ELF-1 (cell line): ENCODE results near the gene NLK.
"Not testable (repeated sequence)": the region's sequence is repeated elsewhere in the genome, so short reads cannot be mapped to it uniquely, and the experiment has no call there.

Experiments used
- DNase-seq: peaks from one replicate; pipeline ENCODE4 v3.0.0-alpha.2; 2016; ENCODE audit warnings: low read depth, low spot score

Gene NLK

DNA sequence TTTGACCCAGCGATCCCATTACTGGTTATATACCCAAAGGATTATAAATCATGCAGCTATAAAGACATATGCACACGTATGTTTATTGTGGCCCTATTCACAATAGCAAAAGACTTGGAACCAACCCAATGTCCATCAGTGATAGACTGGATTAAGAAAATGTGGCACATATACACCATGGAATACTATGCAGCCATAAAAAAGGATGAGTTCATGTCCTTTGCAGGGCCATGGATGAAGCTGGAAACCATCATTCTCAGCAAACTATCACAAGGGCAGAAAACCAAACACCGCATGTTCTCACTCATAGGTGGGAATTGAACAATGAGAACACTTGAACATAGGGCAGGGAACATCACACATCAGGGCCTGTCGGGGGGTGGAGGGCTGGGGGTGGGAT lies 112.9 kb downstream of the NLK start:
- not testable (repeated sequence) for DNase-seq

DNA sequence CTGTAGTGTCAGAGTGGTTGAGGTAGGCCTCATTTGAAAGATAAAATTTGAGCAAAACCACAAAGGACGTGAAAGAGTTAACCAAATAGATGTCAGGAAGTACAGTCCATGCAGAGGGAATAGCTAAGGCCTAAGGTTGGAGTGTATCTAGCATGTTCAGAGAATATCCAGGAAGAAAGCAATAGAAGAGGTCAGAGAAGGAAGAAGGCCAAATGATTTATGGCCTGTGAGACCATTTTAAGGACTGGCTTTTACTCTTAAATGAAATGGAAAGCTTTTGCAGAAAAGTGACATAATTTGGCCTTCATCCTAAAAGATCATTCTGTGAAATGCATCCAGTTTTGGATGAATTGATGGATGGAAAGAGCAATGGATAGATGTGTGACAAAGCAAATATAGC lies 116.5 kb downstream of the NLK start:
- DNase-seq, result no peak

DNA sequence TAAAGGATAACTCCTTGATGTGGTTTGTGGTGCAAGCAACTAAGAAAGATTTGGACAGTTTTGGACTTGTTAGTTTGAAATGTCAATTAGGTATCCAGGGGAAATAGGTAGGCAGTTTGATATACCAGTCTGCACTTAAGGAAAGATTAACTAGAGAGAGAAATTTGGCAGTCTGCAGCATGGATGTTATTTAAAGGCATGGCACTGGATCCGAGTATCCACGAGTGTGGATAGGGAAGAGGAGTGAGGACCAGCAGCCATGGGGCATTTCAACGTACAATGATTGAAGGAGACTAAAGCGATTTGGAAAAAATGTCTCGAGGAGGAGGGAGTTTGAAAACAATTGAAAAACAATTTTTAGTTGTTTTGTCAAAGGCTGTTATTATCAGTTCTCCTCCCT lies 117.4 kb downstream of the NLK start:
- DNase-seq, result no peak

DNA sequence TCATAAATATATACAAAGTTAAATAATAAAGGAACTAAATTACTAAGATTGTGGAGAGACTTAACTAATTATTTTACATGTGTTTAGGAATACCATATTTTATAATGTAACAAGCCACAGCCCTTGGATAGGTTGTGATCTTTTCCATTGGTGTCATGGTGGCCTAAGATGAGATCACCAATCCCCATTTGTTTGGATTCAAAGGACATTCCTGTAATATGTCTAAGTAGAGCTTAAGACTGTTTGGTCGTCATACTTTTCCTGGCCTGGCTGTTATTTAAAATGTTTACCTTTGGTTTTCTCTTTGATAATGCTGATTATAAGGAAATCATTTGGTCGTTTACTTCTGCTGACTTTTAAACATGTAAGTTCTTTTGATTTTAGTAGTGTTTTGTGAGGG lies 118.1 kb downstream of the NLK start:
- no peak for DNase-seq

DNA sequence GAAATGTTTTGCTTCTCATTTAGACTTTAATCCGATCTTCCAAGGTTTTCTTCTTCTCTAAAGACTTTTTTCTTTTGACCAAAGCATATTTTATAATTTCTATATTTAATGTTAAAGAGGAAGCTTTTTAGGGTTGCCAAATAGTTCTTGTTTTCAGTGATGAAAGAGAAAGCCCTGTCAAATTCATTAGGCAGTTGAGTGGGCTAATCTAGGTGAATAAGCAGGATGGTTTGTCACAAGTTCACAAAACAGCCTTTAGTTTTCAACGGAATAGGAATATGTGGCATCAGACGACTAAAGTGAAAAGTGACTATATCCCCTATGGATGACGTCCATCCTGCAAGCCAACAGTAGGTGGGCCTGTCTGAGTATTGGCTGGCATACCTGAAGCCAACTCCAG lies 118.8 kb downstream of the NLK start:
- no peak for DNase-seq

DNA sequence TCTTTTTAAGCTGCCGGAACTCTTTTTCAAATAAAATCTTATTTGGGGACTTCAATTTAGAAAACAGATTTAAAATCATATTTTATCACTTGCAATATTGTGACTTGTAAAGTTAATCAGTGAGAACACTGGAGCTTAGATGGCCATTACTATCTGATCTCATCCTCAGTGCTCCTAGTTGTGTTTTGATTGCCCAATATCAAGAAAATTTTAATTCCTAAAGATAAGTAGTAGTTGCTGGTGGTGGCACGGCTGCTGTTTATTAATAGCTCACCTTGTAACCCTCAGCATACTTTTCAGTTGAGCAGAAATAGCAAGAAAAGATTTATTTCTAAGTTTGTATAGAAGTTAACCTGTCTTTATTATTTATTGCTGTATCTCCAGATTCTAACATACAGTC lies 124.0 kb downstream of the NLK start:
- no peak for DNase-seq

DNA sequence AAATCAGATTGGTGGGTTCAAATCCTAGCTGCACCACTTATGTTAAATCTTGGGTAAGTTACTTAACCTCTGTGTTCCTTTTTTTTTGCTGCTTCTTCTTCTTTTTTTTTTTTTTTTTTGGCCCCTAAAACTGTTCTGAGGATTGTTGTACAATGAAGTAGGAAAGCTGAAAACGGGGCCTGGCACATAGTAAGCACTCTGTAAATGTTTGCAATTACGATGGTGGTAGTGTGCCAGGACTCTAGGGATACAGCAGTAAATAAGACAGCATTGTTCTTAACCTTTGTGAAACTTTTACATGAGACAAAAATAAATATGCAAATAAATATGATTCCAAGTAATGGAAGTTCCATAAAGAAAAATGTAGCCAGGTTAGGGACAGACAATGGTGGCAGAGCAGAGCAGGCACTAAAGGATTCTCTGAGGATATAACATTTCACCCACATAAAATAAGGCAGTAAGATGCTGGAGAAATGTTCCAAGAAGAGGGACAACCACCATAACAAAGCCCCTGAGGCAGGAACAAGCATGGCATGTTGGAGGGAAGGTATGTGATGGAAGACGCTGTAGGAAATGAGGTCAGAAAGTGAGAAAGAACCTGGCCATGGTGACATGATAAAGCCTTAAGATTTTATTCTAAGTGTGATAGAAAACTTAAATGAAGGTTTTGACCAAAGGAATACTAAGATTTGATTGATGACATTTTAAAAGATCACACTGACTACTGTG lies 127.3 kb downstream of the NLK start:
- DNase-seq, result no peak

DNA sequence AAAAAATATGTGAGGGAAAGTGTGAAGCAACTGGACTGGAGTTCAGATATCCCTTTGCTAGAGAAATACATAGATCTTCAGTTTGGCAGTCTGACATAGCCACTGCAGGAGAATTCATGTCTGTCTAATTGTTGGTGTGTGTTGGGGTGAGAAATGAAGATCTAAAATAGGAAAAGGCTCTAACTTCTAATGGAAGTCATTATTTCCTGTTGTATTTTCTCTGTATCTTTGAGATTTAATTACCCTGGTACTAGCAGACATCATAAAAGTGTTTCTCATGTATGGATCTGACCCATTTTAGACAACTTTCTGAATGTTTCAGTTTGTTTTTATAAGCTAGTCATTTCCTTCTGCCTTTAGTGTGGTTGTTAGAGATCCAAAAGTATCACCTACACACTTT lies 128.3 kb downstream of the NLK start:
- no peak for DNase-seq

DNA sequence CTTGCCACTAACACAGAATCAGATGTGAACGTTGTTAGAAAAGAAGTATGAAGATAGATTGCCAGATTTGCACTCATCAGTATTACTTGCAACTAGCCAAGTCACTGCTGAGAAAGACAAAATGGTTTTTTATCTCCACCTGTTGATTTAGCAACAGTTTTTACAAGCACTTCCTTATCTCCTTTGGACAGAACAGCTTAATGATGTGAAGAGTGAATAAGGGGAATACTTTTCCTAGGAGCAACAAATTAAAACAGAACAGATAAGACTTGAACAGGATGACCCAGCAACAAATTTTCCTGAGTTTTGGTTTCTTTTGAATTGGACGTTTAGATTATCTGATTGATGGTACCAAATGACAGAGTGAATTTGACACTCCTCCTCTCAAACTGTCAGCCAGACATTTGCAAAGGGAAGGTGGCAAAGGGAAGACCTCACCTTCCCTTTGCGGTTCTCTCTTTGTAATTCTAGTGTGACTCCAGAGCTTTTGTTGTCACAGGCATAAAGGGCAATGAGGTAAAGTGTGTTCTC lies 130.6 kb downstream of the NLK start:
- DNase-seq, result peak; percentile 24

DNA sequence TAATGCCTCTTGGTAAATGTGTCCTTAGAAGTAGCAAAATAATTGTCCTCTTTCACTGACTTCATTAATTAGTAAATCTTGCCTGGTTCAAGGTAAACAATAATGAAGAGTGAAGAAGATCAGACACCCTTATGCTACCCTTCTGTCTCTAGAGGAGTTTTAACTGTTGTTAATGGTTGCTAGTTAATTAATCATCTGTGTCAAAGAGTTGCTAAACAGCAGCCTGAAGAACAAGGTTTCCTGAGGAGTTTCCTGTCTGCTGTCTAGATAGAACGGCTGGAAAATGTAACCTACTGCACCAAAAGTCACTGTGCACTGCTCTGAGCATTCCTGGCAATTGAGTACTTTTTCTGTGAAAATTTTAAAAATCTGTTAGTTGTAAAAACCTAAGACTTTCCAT lies 131.3 kb downstream of the NLK start:
- DNase-seq, result no peak

DNA sequence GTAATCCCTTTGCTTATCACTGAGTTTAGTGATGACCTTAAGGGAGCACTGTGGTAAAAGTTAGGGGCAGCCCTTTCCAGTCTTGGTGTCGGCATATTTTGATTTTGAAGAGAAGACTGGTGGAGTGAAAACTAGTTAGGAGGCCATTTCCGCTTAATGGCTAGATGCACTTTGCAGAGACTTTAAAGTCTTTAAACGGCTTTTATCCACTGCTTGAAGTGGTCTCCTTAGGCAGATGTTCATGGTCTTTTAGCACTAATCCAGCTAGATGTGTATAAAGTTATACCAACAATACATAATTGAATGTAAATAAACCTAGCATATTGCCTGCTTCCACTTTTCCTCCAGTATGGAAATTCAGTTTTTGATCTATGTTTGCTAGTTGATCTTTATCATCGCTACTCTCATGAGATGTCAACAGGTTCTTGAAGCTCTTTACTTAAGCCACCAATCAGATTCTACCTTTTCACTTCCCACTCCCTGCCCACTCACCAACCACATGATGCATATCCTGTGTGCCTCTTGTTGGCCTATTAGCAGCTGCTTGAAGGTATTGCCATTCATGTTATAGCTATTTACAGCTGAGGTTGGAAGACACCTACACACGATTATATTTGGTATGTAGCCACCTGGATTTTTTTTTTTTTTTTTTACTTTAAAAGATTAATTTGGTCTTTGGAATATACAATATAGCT lies 132.0 kb downstream of the NLK start:
- no peak for DNase-seq

DNA sequence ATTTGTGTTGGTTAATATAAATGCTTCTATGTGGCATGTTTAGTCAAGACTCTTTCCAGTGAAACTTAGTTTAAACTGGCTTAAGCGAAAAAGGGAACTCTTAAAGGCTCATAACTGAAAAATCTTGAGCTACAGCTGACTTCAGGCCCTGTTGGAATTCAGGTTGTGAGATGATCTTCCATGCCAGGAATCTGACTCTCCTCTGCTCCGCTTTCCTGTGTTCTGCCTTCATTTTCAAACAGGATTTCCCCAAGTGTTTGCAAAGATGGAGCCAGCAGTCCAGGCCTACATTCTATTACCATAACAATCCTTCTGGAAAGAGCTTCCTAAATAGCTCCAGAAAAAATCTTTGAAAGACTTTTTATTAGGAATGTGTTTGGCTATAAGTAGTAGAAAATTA lies 134.9 kb downstream of the NLK start:
- no peak for DNase-seq

DNA sequence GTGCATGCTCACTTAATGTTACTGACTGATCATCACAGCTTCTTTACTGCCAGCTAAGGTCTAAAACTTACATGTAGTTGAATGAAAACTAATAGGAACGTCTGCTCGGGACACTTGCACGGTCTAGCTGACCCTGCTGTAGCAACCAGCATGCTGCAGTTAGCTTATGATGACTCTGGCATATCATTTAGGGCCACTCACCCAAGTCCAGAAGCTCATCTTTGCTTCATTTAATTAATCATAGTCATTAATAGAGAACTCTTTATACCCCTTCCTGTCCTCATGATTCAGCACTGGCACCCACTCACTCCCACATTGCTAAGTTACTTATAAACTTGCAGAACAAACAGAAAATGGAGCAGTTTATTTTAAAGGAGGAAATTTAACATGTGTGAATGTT lies 136.3 kb downstream of the NLK start:
- no peak for DNase-seq

DNA sequence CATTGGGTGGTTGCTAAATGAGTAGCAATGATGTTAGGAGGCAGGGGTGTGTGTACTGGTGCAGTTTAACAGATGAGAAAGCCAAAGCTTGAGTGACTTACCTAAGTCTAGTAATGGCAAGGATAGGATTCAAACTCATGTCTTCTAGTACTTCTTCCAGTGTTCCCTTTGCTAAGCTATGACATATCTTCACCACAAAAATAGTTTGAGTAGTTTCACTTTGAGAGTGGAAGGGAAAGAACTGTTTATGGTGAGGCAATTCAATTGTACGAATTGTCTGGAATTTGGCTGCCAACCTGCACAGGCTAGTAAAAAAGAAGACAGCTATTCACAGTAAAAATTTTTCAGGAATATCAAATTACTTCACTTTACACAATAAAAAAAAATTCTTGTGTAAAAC lies 138.0 kb downstream of the NLK start:
- no peak for DNase-seq

DNA sequence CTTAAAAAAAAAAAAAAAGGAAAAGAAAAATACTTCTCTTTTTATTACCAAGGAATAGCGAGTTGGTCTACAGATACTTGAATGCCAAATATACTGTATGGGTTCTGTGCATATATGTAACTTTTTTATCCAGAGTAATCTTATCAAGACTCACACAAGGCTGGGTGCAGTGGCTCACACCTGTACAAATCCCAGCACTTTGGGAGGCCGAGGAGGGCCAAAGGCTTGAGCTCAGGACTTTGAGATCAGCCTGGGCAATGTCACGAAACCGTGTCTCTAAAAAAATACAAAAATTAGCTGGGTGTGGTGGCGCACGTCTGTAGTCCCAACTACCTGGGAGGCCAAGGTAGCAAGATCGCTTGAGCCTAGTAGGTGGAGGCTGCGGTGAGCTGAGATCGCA lies 139.1 kb downstream of the NLK start:
- no peak for DNase-seq

DNA sequence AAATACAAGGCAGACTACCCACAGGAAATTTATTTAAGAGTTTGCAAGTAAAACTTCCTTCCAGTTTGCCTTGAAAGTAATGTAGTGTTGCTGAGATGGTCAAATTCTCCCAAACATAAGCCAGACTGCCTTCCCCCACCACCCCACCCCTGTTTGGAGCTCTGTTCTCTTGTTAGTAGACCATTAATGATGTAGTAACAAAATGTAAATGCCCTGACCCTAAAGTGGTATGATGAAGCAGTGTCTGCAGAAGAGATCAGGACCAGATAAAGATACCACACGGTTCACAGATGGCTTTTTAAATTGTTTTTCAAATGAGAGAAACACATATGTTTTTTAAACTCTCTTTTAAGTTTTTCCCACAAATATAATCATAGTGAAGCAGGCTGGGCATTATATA lies 140.1 kb downstream of the NLK start:
- no peak for DNase-seq

DNA sequence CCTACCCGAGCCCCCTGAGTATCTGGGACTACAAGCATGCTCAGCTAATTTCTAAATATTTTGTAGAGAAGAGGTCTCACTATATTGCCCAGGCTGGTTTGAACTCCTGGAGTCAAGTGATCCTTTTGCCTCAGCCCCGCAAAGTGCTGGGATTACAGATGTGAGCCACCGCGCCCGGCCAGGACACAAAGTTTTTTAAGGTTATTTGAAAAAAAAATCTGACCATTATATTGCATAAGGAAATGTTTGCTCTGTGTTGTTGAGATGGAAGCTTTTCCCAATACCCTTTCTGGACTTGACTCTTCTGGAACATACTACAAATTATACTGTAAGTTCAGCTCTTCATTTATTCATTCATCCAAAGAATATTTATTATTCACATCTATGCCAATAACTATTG lies 143.2 kb downstream of the NLK start:
- no peak for DNase-seq

DNA sequence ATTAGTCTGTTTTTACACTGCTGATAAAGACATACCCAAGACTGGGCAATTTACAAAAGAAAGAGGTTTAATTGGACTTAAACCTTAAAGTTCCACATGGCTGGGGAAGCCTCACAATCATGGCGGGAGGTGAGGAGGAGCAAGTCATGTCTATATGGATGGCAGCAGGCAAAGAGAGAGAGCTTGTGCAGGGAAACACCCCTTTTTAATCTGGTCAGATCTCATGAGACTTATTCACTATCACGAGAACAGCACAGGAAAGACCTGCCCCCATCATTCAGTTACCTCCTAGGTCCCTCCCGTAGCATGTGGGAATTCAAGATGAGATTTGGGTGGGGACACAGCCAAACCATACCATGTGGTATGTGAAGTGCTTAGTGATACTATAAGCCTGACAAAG lies 144.0 kb downstream of the NLK start:
- DNase-seq, result not testable (repeated sequence)

DNA sequence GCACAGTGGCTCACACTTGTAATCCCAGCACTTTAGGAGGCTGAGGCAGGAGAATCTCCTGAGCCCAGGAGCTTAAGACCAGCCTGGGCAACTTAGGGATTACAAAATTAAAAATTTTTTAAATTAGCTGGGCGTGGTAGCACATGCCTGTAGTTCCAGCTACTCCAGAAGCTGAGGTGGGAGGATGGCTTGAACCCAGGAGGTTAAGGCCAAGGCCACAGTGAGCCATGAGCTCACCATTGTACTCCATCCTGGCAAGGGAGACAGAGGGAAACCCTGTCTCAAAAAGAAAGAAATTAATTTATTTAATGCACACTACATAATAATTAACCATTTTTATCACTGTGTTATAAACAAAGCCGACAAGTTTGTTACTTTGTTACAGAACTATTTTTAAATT lies 145.5 kb downstream of the NLK start:
- no peak for DNase-seq

DNA sequence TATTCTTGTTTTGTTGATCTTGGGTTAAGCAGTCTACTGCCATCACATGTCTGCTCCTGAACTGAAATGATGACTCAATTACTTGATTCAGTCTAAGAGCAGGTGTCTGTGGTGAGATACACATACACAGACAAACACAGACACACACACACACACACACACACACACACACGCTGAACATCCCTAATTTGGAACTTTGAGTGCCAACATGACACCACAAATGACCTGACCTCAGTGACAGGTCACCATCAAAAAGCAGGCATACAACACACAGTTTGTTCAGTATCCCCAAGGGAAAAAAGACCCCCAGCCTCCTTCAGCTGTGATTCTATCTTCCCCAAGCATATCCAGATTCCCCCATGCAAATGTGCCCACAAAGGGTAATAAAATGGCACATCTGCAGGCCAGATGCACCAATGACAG lies 146.4 kb downstream of the NLK start:
- no peak for DNase-seq

DNA sequence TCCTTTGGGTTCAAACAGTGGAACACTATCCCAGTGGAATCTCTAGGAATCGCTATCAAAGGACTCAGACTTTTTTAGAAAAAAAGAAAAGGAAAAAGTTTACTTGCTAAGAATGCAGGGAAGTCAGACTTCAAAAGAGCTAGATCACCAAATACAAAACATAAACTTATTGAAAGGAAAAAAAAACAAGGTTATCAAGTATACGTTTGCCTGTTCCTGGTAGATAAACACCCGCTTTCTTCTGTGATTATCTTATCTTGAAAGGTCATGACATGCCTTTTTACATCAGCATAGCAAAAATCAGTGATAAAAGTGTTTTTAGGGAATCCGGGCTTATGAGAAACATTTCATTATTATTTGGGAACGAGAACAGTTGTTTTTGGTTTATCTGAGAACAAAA lies 147.2 kb downstream of the NLK start:
- DNase-seq, result no peak

DNA sequence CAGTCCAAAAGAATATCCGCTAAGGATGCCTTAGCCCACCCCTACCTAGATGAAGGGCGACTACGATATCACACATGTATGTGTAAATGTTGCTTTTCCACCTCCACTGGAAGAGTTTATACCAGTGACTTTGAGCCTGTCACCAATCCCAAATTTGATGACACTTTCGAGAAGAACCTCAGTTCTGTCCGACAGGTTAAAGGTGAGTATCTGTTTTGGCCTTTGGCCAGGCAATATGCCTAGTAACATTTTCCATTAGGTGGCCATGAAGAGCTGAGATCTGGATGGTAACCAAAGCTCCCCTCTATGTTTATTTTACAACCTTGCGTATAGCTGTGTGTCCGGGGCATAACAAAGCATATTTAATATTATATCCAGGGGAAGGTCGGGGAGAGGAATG lies 148.5 kb downstream of the NLK start:
- no peak for DNase-seq

DNA sequence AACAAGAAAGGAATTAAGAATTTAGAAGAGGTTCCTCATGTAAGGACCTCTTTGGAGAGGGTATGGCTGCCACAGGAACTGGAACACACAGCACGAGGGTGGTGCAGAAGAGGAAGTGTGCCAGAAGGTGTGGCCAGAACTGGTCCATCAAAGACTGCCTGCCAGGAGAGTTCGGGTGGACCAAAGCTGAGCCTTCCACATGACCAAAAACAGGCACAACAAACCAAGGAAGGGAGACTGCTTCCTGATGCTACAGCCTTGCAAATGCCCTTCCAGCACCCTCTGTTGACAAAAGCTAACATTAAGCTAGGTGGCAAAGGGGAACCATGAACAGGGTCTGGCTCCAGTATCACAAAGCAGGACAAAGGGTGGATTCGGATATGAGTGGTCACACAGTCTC lies 150.8 kb downstream of the NLK start:
- no peak for DNase-seq
